Keratinocyte (primary cell): ENCODE measurements around the gene AVL9. TPM values are rescaled to one million over a fixed set of nuclear protein-coding genes. Genes with fewer than 3 reads are reported as not detected.

Experiments used
- DNase-seq: peaks from one replicate; pipeline ENCODE4 v3.0.0-alpha.2; 2011; ENCODE audit warnings: low read depth, missing footprints, low spot score
- FAIRE-seq: peaks from 2 replicates; lab custom pipeline; 2011; peaks lifted over from hg19 to GRCh38; lab: Jason Lieb, UNC
- H2AFZ ChIP-seq: 2 replicates; pipeline ENCODE4 v1.6.0; 2012; ENCODE audit warnings: low read length, control low read depth, inconsistent platforms; ENCODE audit not compliant: control insufficient read depth
- H3K27ac ChIP-seq: 2 replicates; pipeline ENCODE4 v1.5.1; 2011; ENCODE audit warnings: low read length; ENCODE audit not compliant: control insufficient read depth, insufficient read depth
- H3K27me3 ChIP-seq: 3 replicates; pipeline ENCODE4 v1.6.0; 2011; ENCODE audit warnings: low read length; ENCODE audit not compliant: control insufficient read depth, insufficient read depth; ENCODE audit errors: extremely low read depth
- H3K36me3 ChIP-seq, 2 experiments: 2 replicates in 1 of 2; 3 replicates in 1 of 2; pipeline ENCODE4 v1.5.1; 2011; ENCODE audit warnings: low read length in 2 of 2, mild to moderate bottlenecking in 1 of 2; ENCODE audit not compliant: control insufficient read depth in 2 of 2, insufficient read depth in 2 of 2; ENCODE audit errors: extremely low read depth in 1 of 2
- H3K4me1 ChIP-seq: 3 replicates; pipeline ENCODE4 v1.5.1; 2011; ENCODE audit warnings: low read length; ENCODE audit not compliant: control insufficient read depth, insufficient read depth; ENCODE audit errors: extremely low read depth
- H3K4me2 ChIP-seq: 3 replicates; pipeline ENCODE4 v1.6.0; 2011; ENCODE audit warnings: low read depth, low read length; ENCODE audit not compliant: control insufficient read depth, insufficient read depth; ENCODE audit errors: extremely low read depth
- H3K4me3 ChIP-seq, 3 experiments: fragments of 200-600 bp in 1 of 3; sonication (generic) in 1 of 3; 2 replicates in 2 of 3; 3 replicates in 1 of 3; pipeline ENCODE4 v1.5.1; 2011 to 2016; ENCODE audit warnings: low read length in 3 of 3, mild to moderate bottlenecking in 3 of 3, control low read depth in 2 of 3, inconsistent platforms in 1 of 3, low read depth in 1 of 3, mixed read lengths in 1 of 3, mixed run types in 1 of 3, moderate library complexity in 1 of 3; ENCODE audit not compliant: control insufficient read depth in 2 of 3, insufficient read depth in 2 of 3; ENCODE audit errors: extremely low read depth in 1 of 3
- H3K79me2 ChIP-seq: 2 replicates; pipeline ENCODE4 v1.6.0; 2012; ENCODE audit warnings: low read length; ENCODE audit not compliant: control insufficient read depth, insufficient read depth
- H3K9ac ChIP-seq: 3 replicates; pipeline ENCODE4 v1.6.0; 2011; ENCODE audit warnings: low read length; ENCODE audit not compliant: control insufficient read depth, insufficient read depth; ENCODE audit errors: extremely low read depth
- H3K9me1 ChIP-seq: 3 replicates; pipeline ENCODE4 v1.6.0; 2011; ENCODE audit warnings: low read length; ENCODE audit not compliant: control insufficient read depth, insufficient read depth; ENCODE audit errors: extremely low read depth
- H3K9me3 ChIP-seq: 2 replicates; pipeline ENCODE4 v1.5.1; 2012; ENCODE audit warnings: low read depth, low read length; ENCODE audit not compliant: control insufficient read depth
- H4K20me1 ChIP-seq: 3 replicates; pipeline ENCODE4 v1.6.0; 2011; ENCODE audit warnings: low read length; ENCODE audit not compliant: control insufficient read depth, insufficient read depth; ENCODE audit errors: extremely low read depth
- CTCF ChIP-seq, 3 experiments: IDR thresholded peaks in 1 of 3; conservative IDR thresholded peaks in 1 of 3; optimal IDR thresholded peaks in 1 of 3; 2 replicates in 2 of 3; 3 replicates in 1 of 3; pipeline versions ENCODE3 to v1.5.1; 2011; ENCODE audit warnings: low read length in 3 of 3, mild to moderate bottlenecking in 3 of 3, moderate library complexity in 2 of 3, control low read depth in 1 of 3, inconsistent platforms in 1 of 3; ENCODE audit not compliant: insufficient read depth in 2 of 3; ENCODE audit errors: extremely low read depth in 1 of 3
- EZH2 ChIP-seq: IDR thresholded peaks from one replicate; pipeline ENCODE4 v1.6.1; 2012; ENCODE audit warnings: inconsistent platforms, mild to moderate bottlenecking, low read length, moderate library complexity
- dilution Hi-C: fragments of 300-500 bp; cut with MboI; formaldehyde crosslinking; loops from one replicate; pipeline ENCODE4 v1.7.0; 2020; ENCODE audit warnings: low sequenced_read_pairs; ENCODE audit not compliant: extremely low pct_ligation_motif_present
- polyA plus RNA-seq, 5 experiments: library from polyadenylated mRNA; depleted of rRNA in 3 of 5; stranded (reverse) in 3 of 5; stranded (forward) in 1 of 5; unstranded in 1 of 5; fragments of >200 nt; gene quantifications; 1 replicate in 1 of 5; 2 replicates in 3 of 5; 3 replicates in 1 of 5; pipeline versions ENCODE4 v1.2.1 to v1.2.3, GENCODE V29; 2011 to 2012; ENCODE audit warnings: missing spikeins in 2 of 5, low read depth in 1 of 5, low replicate concordance in 1 of 5

The AVL9 gene
- polyA plus RNA-seq, 1 donor (not counting 4 experiments of a cell fraction or from before 2014, with no cell fraction given), result 22.2 TPM

GRCh38 chr7:32500922-32501341 is 5.6 kb downstream of the AVL9 start:
- Histone ChIP-seq H3K27ac (peak overlapping the region; percentile 5), H3K9ac (no peak overlapping the region), H2AFZ (no peak overlapping the region), H3K4me1 (peaks cover 24% of the 10 kb centered on the region), H3K9me1 (peaks cover 2% of the 10 kb centered on the region), H4K20me1 (no peaks in the 10 kb centered on the region), H3K4me2 (peak overlapping the region; percentile 7), H3K27me3 (no peaks in the 10 kb centered on the region), H3K36me3 (no peaks in the 10 kb centered on the region), H3K4me3 (no peak overlapping the region), H3K79me2 (peaks cover 93% of the 10 kb centered on the region), H3K9me3 (no peaks in the 10 kb centered on the region)
- dilution Hi-C loops, result no loop called here
- TF ChIP-seq EZH2, result no peak
- no peak for TF ChIP-seq CTCF (optimal IDR thresholded peaks at IDR 0.05 in 1 of 3, IDR thresholded peaks at IDR 0.05 in 1 of 3, conservative IDR thresholded peaks at IDR 0.05 in 1 of 3; ENCODE audit: extremely low read depth in 1 of 3, insufficient read depth in 2 of 3, low read length in 3 of 3)
- FAIRE-seq, result no peak
- DNase-seq, result no peak

GRCh38 chr7:32501522-32501921 is 6.2 kb downstream of the AVL9 start:
- no peak overlapping the region for H3K4me3 ChIP-seq
- H3K9ac ChIP-seq, result no peak overlapping the region
- no peaks in the 10 kb centered on the region for H3K36me3 ChIP-seq
- no peaks in the 10 kb centered on the region for H3K27me3 ChIP-seq
- peak; percentile 59 for FAIRE-seq
- H3K9me1 ChIP-seq, result peaks cover 2% of the 10 kb centered on the region
- H3K9me3 ChIP-seq, result no peaks in the 10 kb centered on the region
- dilution Hi-C loops, result no loop called here
- H4K20me1 ChIP-seq, result no peaks in the 10 kb centered on the region
- peaks cover 91% of the 10 kb centered on the region for H3K79me2 ChIP-seq
- no peak for TF ChIP-seq EZH2
- TF ChIP-seq CTCF (optimal IDR thresholded peaks at IDR 0.05 in 1 of 3, IDR thresholded peaks at IDR 0.05 in 1 of 3, conservative IDR thresholded peaks at IDR 0.05 in 1 of 3; ENCODE audit: extremely low read depth in 1 of 3, insufficient read depth in 2 of 3, low read length in 3 of 3), result no peak
- H3K4me1 ChIP-seq, result peaks cover 27% of the 10 kb centered on the region
- DNase-seq, result no peak
- peak overlapping the region; percentile 5 for H3K27ac ChIP-seq
- H3K4me2 ChIP-seq, result peak overlapping the region; percentile 7
- no peak overlapping the region for H2AFZ ChIP-seq
